ENCODE measurements around the gene TEX35.

- TF ChIP-seq CTCF (IDR thresholded peaks at IDR 0.05): no peak
- no peak for TF ChIP-seq POLR2A (IDR thresholded peaks at IDR 0.05)
These were observed 29.1 kb downstream of the TEX35 start for GRCh38 chr1:178541829-178542553.
